Measurements from ENCODE around the gene MYO1C. TPM values are rescaled to one million over a fixed set of nuclear protein-coding genes. Genes with fewer than 3 reads are reported as not detected.
A peak's percentile ranks its signal among the peaks of the same experiment; 100 is the strongest.

The MYO1C gene
- total and polyA plus RNA-seq, 5 donors from 2014 or later, result 7.3 to 33.7 (median 10.6) TPM

GRCh38 chr17:1481736-1482135 lies 10.8 kb downstream of the MYO1C start:
- DNase-seq, result no peak
- peak overlapping the region in 1 of 4 donors; percentile 88 for H3K4me3 Mint-ChIP-seq
- H3K9me3 ChIP-seq (ENCODE audit: control insufficient read depth in 2 of 2, low read length in 2 of 2), result no peaks in the 10 kb centered on the region

GRCh38 chr17:1480747-1481465 lies 11.6 kb downstream of the MYO1C start:
- Mint-ChIP-seq H3K9me3 (peaks cover 0 to 1% (median 0%) of the 10 kb centered on the region in 7 donors), H3K27ac (no peak overlapping the region), H3K4me3 (peak overlapping the region in 1 of 4 donors; percentile 11)

More at GRCh38 chr17:1481736-1482135, 10.8 kb downstream of the MYO1C start:
- H3K4me1 Mint-ChIP-seq, result peaks cover 0 to 21% (median 3%) of the 10 kb centered on the region in 4 donors
- H3K36me3 ChIP-seq (ENCODE audit: control insufficient read depth, insufficient read depth, low read length), result peaks cover 4% of the 10 kb centered on the region
- peaks cover 15% of the 10 kb centered on the region for H3K36me3 Mint-ChIP-seq
- no peak overlapping the region for H3K4me3 ChIP-seq (ENCODE audit: low read depth, low read length)
- peaks cover 0 to 1% (median 0%) of the 10 kb centered on the region in 7 donors for H3K9me3 Mint-ChIP-seq
- peak overlapping the region in 2 of 3 donors; percentile 20 to 72 for H3K27ac Mint-ChIP-seq
- H3K27ac ChIP-seq (ENCODE audit: insufficient read depth, low read length, poor library complexity, severe bottlenecking), result no peak overlapping the region
- H3K27me3 Mint-ChIP-seq, result no peaks in the 10 kb centered on the region
- H3K4me1 ChIP-seq (ENCODE audit: control insufficient read depth, insufficient read depth, low read length, poor library complexity, severe bottlenecking), result peaks cover 15% of the 10 kb centered on the region
- no peaks in the 10 kb centered on the region for H3K27me3 ChIP-seq (ENCODE audit: control insufficient read depth, insufficient read depth, low read length)
- ATAC-seq (ENCODE audit: low read depth in 2 of 2), result no peak

GRCh38 chr17:1478418-1478817 lies 14.1 kb downstream of the MYO1C start:
- Mint-ChIP-seq H3K27me3 (no peaks in the 10 kb centered on the region), H3K27ac (no peak overlapping the region), H3K4me1 (peaks cover 0 to 15% (median 6%) of the 10 kb centered on the region in 4 donors), H3K36me3 (peaks cover 22% of the 10 kb centered on the region), H3K9me3 (peaks cover 0 to 1% (median 0%) of the 10 kb centered on the region in 7 donors), H3K4me3 (no peak overlapping the region)
- DNase-seq (no peak), ATAC-seq (ENCODE audit: low read depth in 2 of 2) (no peak)
- Histone ChIP-seq H3K9me3 (ENCODE audit: control insufficient read depth in 2 of 2, low read length in 2 of 2) (no peaks in the 10 kb centered on the region), H3K36me3 (ENCODE audit: control insufficient read depth, insufficient read depth, low read length) (peaks cover 4% of the 10 kb centered on the region), H3K27ac (ENCODE audit: insufficient read depth, low read length, poor library complexity, severe bottlenecking) (no peak overlapping the region), H3K4me3 (ENCODE audit: low read depth, low read length) (no peak overlapping the region), H3K27me3 (ENCODE audit: control insufficient read depth, insufficient read depth, low read length) (no peaks in the 10 kb centered on the region), H3K4me1 (ENCODE audit: control insufficient read depth, insufficient read depth, low read length, poor library complexity, severe bottlenecking) (no peaks in the 10 kb centered on the region)

More at GRCh38 chr17:1480747-1481465, 11.6 kb downstream of the MYO1C start:
- H3K4me1 Mint-ChIP-seq, result peaks cover 0 to 19% (median 3%) of the 10 kb centered on the region in 4 donors
- no peak for DNase-seq
- H3K27me3 Mint-ChIP-seq, result no peaks in the 10 kb centered on the region
- no peak overlapping the region for H3K4me3 ChIP-seq (ENCODE audit: low read depth, low read length)
- H3K36me3 ChIP-seq (ENCODE audit: control insufficient read depth, insufficient read depth, low read length), result peaks cover 4% of the 10 kb centered on the region
- no peak for ATAC-seq (ENCODE audit: low read depth in 2 of 2)
- no peaks in the 10 kb centered on the region for H3K9me3 ChIP-seq (ENCODE audit: control insufficient read depth in 2 of 2, low read length in 2 of 2)
- H3K27ac ChIP-seq (ENCODE audit: insufficient read depth, low read length, poor library complexity, severe bottlenecking), result no peak overlapping the region
- H3K36me3 Mint-ChIP-seq, result peaks cover 15% of the 10 kb centered on the region
- H3K27me3 ChIP-seq (ENCODE audit: control insufficient read depth, insufficient read depth, low read length), result no peaks in the 10 kb centered on the region
- peaks cover 7% of the 10 kb centered on the region for H3K4me1 ChIP-seq (ENCODE audit: control insufficient read depth, insufficient read depth, low read length, poor library complexity, severe bottlenecking)

GRCh38 chr17:1475321-1475854 lies 17.1 kb downstream of the MYO1C start:
- Histone ChIP-seq H3K4me1 (ENCODE audit: control insufficient read depth, insufficient read depth, low read length, poor library complexity, severe bottlenecking) (no peaks in the 10 kb centered on the region), H3K9me3 (ENCODE audit: control insufficient read depth in 2 of 2, low read length in 2 of 2) (no peaks in the 10 kb centered on the region), H3K36me3 (ENCODE audit: control insufficient read depth, insufficient read depth, low read length) (peaks cover 6% of the 10 kb centered on the region), H3K27ac (ENCODE audit: insufficient read depth, low read length, poor library complexity, severe bottlenecking) (no peak overlapping the region), H3K4me3 (ENCODE audit: low read depth, low read length) (no peak overlapping the region), H3K27me3 (ENCODE audit: control insufficient read depth, insufficient read depth, low read length) (no peaks in the 10 kb centered on the region)
- H3K36me3 Mint-ChIP-seq, result peaks cover 10% of the 10 kb centered on the region
- DNase-seq (no peak), ATAC-seq (ENCODE audit: low read depth in 2 of 2) (no peak)
- H3K27me3 Mint-ChIP-seq, result no peaks in the 10 kb centered on the region
- H3K4me3 Mint-ChIP-seq, result no peak overlapping the region
- H3K9me3 Mint-ChIP-seq, result no peaks in the 10 kb centered on the region
- peaks cover 0 to 19% (median 4%) of the 10 kb centered on the region in 4 donors for H3K4me1 Mint-ChIP-seq
- no peak overlapping the region for H3K27ac Mint-ChIP-seq

GRCh38 chr17:1474402-1475189 lies 17.9 kb downstream of the MYO1C start:
- Histone ChIP-seq H3K9me3 (ENCODE audit: control insufficient read depth in 2 of 2, low read length in 2 of 2) (no peaks in the 10 kb centered on the region), H3K4me3 (ENCODE audit: low read depth, low read length) (no peak overlapping the region), H3K36me3 (ENCODE audit: control insufficient read depth, insufficient read depth, low read length) (peaks cover 6% of the 10 kb centered on the region), H3K4me1 (ENCODE audit: control insufficient read depth, insufficient read depth, low read length, poor library complexity, severe bottlenecking) (no peaks in the 10 kb centered on the region), H3K27ac (ENCODE audit: insufficient read depth, low read length, poor library complexity, severe bottlenecking) (no peak overlapping the region), H3K27me3 (ENCODE audit: control insufficient read depth, insufficient read depth, low read length) (no peaks in the 10 kb centered on the region)
- no peak for DNase-seq
- Mint-ChIP-seq H3K36me3 (peaks cover 10% of the 10 kb centered on the region), H3K27me3 (no peaks in the 10 kb centered on the region), H3K4me1 (peaks cover 0 to 19% (median 4%) of the 10 kb centered on the region in 4 donors), H3K4me3 (no peak overlapping the region), H3K9me3 (no peaks in the 10 kb centered on the region), H3K27ac (no peak overlapping the region)
- no peak for ATAC-seq (ENCODE audit: low read depth in 2 of 2)

GRCh38 chr17:1473841-1474240 lies 18.6 kb downstream of the MYO1C start:
- H3K4me1 ChIP-seq (ENCODE audit: control insufficient read depth, insufficient read depth, low read length, poor library complexity, severe bottlenecking), result no peaks in the 10 kb centered on the region
- H3K4me1 Mint-ChIP-seq, result peaks cover 0 to 19% (median 5%) of the 10 kb centered on the region in 4 donors
- H3K27ac ChIP-seq (ENCODE audit: insufficient read depth, low read length, poor library complexity, severe bottlenecking), result no peak overlapping the region
- H3K36me3 Mint-ChIP-seq, result peaks cover 18% of the 10 kb centered on the region
- peak overlapping the region in 2 of 4 donors; percentile 13 to 38 for H3K4me3 Mint-ChIP-seq
- DNase-seq, result peak in 1 of 3 donors; percentile 50
- peaks cover 12% of the 10 kb centered on the region for H3K36me3 ChIP-seq (ENCODE audit: control insufficient read depth, insufficient read depth, low read length)
- ATAC-seq (ENCODE audit: low read depth in 2 of 2), result peak; percentile 60 to 61
- no peaks in the 10 kb centered on the region for H3K27me3 Mint-ChIP-seq
- no peaks in the 10 kb centered on the region for H3K27me3 ChIP-seq (ENCODE audit: control insufficient read depth, insufficient read depth, low read length)
- H3K4me3 ChIP-seq (ENCODE audit: low read depth, low read length), result no peak overlapping the region
- H3K27ac Mint-ChIP-seq, result peak overlapping the region in 1 of 3 donors; percentile 80
- no peaks in the 10 kb centered on the region for H3K9me3 ChIP-seq (ENCODE audit: control insufficient read depth in 2 of 2, low read length in 2 of 2)
- peaks cover 0 to under 1% (median 0%) of the 10 kb centered on the region in 7 donors for H3K9me3 Mint-ChIP-seq

- Histone ChIP-seq H3K4me3 (ENCODE audit: low read depth, low read length) (no peak overlapping the region), H3K4me1 (ENCODE audit: control insufficient read depth, insufficient read depth, low read length, poor library complexity, severe bottlenecking) (no peaks in the 10 kb centered on the region), H3K9me3 (ENCODE audit: control insufficient read depth in 2 of 2, low read length in 2 of 2) (no peaks in the 10 kb centered on the region), H3K27ac (ENCODE audit: insufficient read depth, low read length, poor library complexity, severe bottlenecking) (no peak overlapping the region), H3K36me3 (ENCODE audit: control insufficient read depth, insufficient read depth, low read length) (peaks cover 13% of the 10 kb centered on the region), H3K27me3 (ENCODE audit: control insufficient read depth, insufficient read depth, low read length) (no peaks in the 10 kb centered on the region)
- DNase-seq, result peak in 1 of 3 donors; percentile 55
- no peak overlapping the region for H3K4me3 Mint-ChIP-seq
- peak overlapping the region in 1 of 3 donors; percentile 41 for H3K27ac Mint-ChIP-seq
- H3K27me3 Mint-ChIP-seq, result no peaks in the 10 kb centered on the region
- peak; percentile 37 to 46 for ATAC-seq (ENCODE audit: low read depth in 2 of 2)
- peaks cover 0 to 1% (median 0%) of the 10 kb centered on the region in 7 donors for H3K9me3 Mint-ChIP-seq
- H3K36me3 Mint-ChIP-seq, result peaks cover 21% of the 10 kb centered on the region
- H3K4me1 Mint-ChIP-seq, result peaks cover 0 to 19% (median 6%) of the 10 kb centered on the region in 4 donors
These were observed 19.3 kb downstream of the MYO1C start for GRCh38 chr17:1473170-1473569.

Measured in CD4-positive, CD25-positive, alpha-beta regulatory T cell (primary cell).